ENCODE results near the gene ITGA11. TPM values are rescaled to one million over a fixed set of nuclear protein-coding genes. Genes with fewer than 3 reads are reported as not detected.
A peak's percentile ranks its signal among the peaks of the same experiment; 100 is the strongest.

The ITGA11 gene
- total and polyA plus RNA-seq, 4 experiments from 2014 or later: not detected

DNA sequence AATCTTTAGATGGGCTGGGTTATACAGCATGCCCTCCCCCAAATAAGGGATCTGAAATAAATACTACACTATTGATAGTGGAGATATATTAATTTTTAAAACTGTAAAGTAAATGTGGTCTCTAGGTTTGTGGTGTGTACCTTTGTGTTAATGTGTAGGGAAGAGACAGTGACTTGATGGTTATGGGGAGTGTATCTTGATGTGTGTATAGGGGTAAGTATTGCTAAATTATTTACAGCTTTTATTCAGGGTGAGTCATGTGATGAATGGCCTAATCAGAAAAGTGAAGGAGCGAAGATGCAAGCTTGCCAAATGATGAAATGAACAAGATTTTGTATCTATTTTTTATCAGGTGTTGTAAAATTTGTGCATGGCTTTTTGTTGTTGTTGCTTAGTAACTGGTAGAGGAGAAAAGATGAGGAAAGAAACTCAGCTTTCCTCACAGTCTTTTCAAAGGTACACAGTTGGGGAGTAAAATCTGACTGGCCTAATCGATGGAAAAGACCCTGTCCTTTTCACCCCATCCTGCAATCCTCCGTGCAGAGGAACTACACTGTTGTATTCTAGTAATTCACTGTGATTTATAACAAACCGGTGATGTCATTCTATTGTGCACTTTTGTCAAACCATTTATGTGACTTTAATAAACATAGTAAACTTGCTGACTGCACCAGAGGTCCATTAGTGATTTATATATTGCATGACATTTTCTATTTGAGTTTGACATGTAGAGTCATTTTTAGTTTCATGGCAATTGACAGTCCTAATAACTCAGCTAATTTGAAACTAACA lies 136.8 kb downstream of the ITGA11 start:
- H3K4me1 ChIP-seq (ENCODE audit: insufficient read depth, low read length): peaks cover 36% of the 10 kb centered on the region
- Mint-ChIP-seq H3K9me3 (no peaks in the 10 kb centered on the region), H3K27ac (peak overlapping the region in 6 of 7 donors; percentile 7 to 84 (median 14)), H3K36me3 (peaks cover 10 to 26% of the 10 kb centered on the region in 2 donors), H3K4me1 (peaks cover 27 to 57% (median 34%) of the 10 kb centered on the region in 4 donors), H3K4me3 (peak overlapping the region in 1 of 8 donors; percentile 6), H3K27me3 (no peaks in the 10 kb centered on the region)
- H3K36me3 ChIP-seq (ENCODE audit: insufficient read depth, low read length): peaks cover 13% of the 10 kb centered on the region
- H3K4me3 ChIP-seq (ENCODE audit: low read length in 2 of 2): no peak overlapping the region
- intact Hi-C loops (cut with micrococcal nuclease): no loop called here
- ChIA-PET CTCF (ENCODE audit: partially characterized antibody) (interaction anchor here (1.5 to 2.1 kb wide), 2 partner anchors 9 to 11 kb away, joined by 4 to 9 read pairs; no protein-coding TSS in a partner anchor), POLR2A (ENCODE audit: partially characterized antibody) (interaction anchor here (3.1 kb wide), 1 partner anchor 18 kb away, joined by 22 read pairs; the partner anchor contains the start of gene FEM1B)
- H3K27me3 ChIP-seq (ENCODE audit: insufficient read depth, low read length): no peaks in the 10 kb centered on the region
- no peaks in the 10 kb centered on the region for H3K9me3 ChIP-seq (ENCODE audit: control insufficient read depth in 1 of 2, low read length in 2 of 2)
- H3K27ac ChIP-seq (ENCODE audit: low read depth, low read length): no peak overlapping the region
- DNase-seq: no peak

DNA sequence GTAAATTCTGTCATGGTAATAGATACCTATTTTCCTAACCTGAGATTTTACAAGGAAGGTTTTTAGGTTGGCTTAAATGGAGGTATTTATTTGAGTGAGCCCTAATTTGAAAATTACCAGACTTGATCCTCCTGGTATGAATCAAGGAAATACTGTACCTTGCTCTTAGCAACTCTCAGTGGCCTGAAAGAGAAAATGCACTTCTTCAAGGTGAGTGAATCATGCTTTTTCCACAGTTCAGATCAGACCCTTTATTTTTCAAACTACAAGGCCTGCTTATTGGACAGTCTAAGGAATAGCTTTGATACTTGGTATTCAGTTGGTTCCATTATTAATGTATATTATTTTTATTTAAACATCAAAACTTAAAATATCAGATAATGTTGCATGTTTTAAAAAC lies 139.0 kb downstream of the ITGA11 start:
- H3K4me1 ChIP-seq (ENCODE audit: insufficient read depth, low read length): peaks cover 26% of the 10 kb centered on the region
- no peak overlapping the region for H3K27ac Mint-ChIP-seq
- no peak for DNase-seq
- no peak overlapping the region for H3K4me3 ChIP-seq (ENCODE audit: low read length in 2 of 2)
- no peaks in the 10 kb centered on the region for H3K27me3 Mint-ChIP-seq
- no peaks in the 10 kb centered on the region for H3K9me3 ChIP-seq (ENCODE audit: control insufficient read depth in 1 of 2, low read length in 2 of 2)
- POLR2A ChIA-PET (ENCODE audit: partially characterized antibody): interaction anchor here (1.6 to 3.1 kb wide), 2 partner anchors 15 kb away, joined by 11 to 22 read pairs; partner anchors contain the start of gene FEM1B
- H3K4me3 Mint-ChIP-seq: no peak overlapping the region
- peaks cover 24% of the 10 kb centered on the region for H3K36me3 ChIP-seq (ENCODE audit: insufficient read depth, low read length)
- intact Hi-C loops (cut with micrococcal nuclease): no loop called here
- H3K27me3 ChIP-seq (ENCODE audit: insufficient read depth, low read length): no peaks in the 10 kb centered on the region
- H3K4me1 Mint-ChIP-seq: peaks cover 27 to 57% (median 38%) of the 10 kb centered on the region in 4 donors
- CTCF ChIA-PET (ENCODE audit: partially characterized antibody): no interaction called here
- no peaks in the 10 kb centered on the region for H3K9me3 Mint-ChIP-seq
- peaks cover 20 to 42% of the 10 kb centered on the region in 2 donors for H3K36me3 Mint-ChIP-seq
- no peak overlapping the region for H3K27ac ChIP-seq (ENCODE audit: low read depth, low read length)

DNA sequence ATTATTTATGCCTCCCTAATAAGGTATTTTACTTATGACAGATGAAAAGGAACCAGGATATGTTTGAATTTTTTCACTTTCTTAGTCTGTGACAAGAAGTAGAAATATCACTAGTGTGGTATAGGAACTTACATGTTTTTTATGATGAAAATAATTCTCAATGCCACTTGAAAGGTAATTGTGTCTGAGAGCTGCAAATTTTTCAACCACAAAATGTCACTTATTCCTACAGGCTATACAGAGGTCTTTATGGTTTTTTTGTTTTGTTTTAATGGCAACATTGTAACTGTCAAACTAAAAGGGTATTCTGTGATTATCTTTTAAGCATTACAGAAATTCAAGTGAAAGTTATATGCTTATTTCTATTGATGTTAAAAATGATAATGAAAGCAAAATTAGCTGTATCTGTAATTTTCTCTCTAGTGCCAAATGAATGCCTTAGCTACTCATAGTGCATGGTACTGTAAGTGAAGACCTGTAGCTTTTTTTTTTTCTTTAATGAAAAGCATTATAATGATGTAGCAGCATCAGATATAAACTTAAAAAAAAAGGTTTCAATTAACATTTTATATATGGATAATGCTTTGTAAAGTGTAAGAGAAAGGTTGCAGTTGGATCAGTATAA lies 139.7 kb downstream of the ITGA11 start:
- peaks cover 20 to 45% of the 10 kb centered on the region in 2 donors for H3K36me3 Mint-ChIP-seq
- no peaks in the 10 kb centered on the region for H3K27me3 ChIP-seq (ENCODE audit: insufficient read depth, low read length)
- no peak for DNase-seq
- H3K9me3 Mint-ChIP-seq: no peaks in the 10 kb centered on the region
- peak overlapping the region in 2 of 7 donors; percentile 29 for H3K27ac Mint-ChIP-seq
- no peaks in the 10 kb centered on the region for H3K9me3 ChIP-seq (ENCODE audit: control insufficient read depth in 1 of 2, low read length in 2 of 2)
- no peak overlapping the region for H3K27ac ChIP-seq (ENCODE audit: low read depth, low read length)
- H3K27me3 Mint-ChIP-seq: no peaks in the 10 kb centered on the region
- H3K4me1 Mint-ChIP-seq: peaks cover 30 to 61% (median 40%) of the 10 kb centered on the region in 4 donors
- H3K36me3 ChIP-seq (ENCODE audit: insufficient read depth, low read length): peaks cover 24% of the 10 kb centered on the region
- H3K4me1 ChIP-seq (ENCODE audit: insufficient read depth, low read length): peaks cover 31% of the 10 kb centered on the region
- ChIA-PET POLR2A (ENCODE audit: partially characterized antibody) (interaction anchor here (1.3 to 1.6 kb wide), 2 partner anchors 10 to 15 kb away, joined by 3 to 11 read pairs; partner anchors contain the start of gene FEM1B), CTCF (ENCODE audit: partially characterized antibody) (interaction anchor here (1.3 to 1.5 kb wide), 2 partner anchors 14 kb away, joined by 4 to 6 read pairs; partner anchors contain the start of gene FEM1B)
- no peak overlapping the region for H3K4me3 ChIP-seq (ENCODE audit: low read length in 2 of 2)
- intact Hi-C loops (cut with micrococcal nuclease): no loop called here
- no peak overlapping the region for H3K4me3 Mint-ChIP-seq

DNA sequence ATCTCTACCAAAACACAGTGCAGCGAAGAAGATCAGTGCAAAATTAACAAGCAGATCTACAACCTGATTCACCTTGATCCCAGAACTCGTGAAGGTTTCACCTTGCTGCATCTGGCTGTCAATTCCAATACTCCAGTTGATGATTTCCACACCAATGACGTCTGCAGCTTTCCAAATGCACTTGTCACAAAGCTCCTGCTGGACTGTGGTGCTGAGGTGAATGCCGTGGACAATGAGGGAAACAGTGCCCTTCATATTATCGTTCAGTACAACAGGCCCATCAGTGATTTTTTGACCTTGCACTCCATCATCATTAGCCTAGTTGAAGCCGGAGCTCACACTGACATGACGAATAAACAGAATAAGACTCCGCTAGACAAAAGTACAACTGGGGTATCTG lies 141.2 kb downstream of the ITGA11 start:
- ChIA-PET CTCF (ENCODE audit: partially characterized antibody) (interaction anchor here (1.0 to 1.5 kb wide), 2 partner anchors 16 to 38 kb away, joined by 3 to 6 read pairs; no protein-coding TSS in a partner anchor), POLR2A (ENCODE audit: partially characterized antibody) (no interaction called here)
- no peak overlapping the region for H3K27ac Mint-ChIP-seq

DNA sequence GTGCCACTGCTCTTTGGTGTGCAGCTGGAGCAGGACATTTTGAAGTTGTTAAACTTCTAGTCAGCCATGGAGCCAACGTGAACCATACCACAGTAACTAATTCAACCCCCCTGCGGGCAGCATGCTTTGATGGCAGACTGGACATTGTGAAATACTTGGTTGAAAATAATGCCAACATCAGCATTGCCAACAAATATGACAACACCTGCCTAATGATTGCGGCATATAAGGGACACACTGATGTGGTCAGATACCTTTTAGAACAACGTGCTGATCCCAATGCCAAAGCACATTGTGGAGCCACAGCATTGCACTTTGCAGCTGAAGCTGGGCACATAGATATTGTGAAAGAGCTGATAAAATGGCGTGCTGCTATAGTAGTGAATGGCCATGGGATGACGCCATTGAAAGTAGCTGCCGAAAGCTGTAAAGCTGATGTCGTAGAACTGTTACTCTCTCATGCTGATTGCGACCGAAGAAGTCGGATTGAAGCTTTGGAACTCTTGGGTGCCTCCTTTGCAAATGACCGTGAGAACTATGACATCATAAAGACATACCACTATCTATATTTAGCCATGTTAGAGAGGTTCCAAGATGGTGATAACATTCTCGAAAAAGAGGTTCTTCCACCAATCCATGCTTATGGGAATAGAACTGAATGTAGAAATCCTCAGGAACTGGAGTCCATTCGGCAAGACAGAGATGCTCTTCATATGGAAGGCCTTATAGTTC lies 142.2 kb downstream of the ITGA11 start:
- Histone ChIP-seq H3K4me3 (ENCODE audit: low read length in 2 of 2) (no peak overlapping the region), H3K9me3 (ENCODE audit: control insufficient read depth in 1 of 2, low read length in 2 of 2) (no peaks in the 10 kb centered on the region), H3K27me3 (ENCODE audit: insufficient read depth, low read length) (no peaks in the 10 kb centered on the region), H3K27ac (ENCODE audit: low read depth, low read length) (no peak overlapping the region), H3K4me1 (ENCODE audit: insufficient read depth, low read length) (peaks cover 46% of the 10 kb centered on the region), H3K36me3 (ENCODE audit: insufficient read depth, low read length) (peaks cover 28% of the 10 kb centered on the region)
- H3K4me1 Mint-ChIP-seq: peaks cover 43 to 83% (median 58%) of the 10 kb centered on the region in 4 donors
- intact Hi-C loops (cut with micrococcal nuclease): no loop called here
- H3K27ac Mint-ChIP-seq: peak overlapping the region in 2 of 7 donors; percentile 16 to 24
- no peak for DNase-seq
- H3K36me3 Mint-ChIP-seq: peaks cover 34 to 61% of the 10 kb centered on the region in 2 donors
- H3K9me3 Mint-ChIP-seq: no peaks in the 10 kb centered on the region
- no peaks in the 10 kb centered on the region for H3K27me3 Mint-ChIP-seq
- POLR2A ChIA-PET (ENCODE audit: partially characterized antibody): interaction anchor here (1.0 to 3.6 kb wide), 2 partner anchors 9 to 12 kb away, joined by 4 to 12 read pairs; partner anchors contain the start of gene FEM1B
- CTCF ChIA-PET (ENCODE audit: partially characterized antibody): interaction anchor here (1.1 to 1.6 kb wide), 4 partner anchors 10 to 36 kb away, joined by 3 to 10 read pairs (median 4); no protein-coding TSS in a partner anchor
- H3K4me3 Mint-ChIP-seq: peak overlapping the region in 1 of 8 donors; percentile 12

More for the DNA sequence above, 141.2 kb downstream of the ITGA11 start:
- Histone ChIP-seq H3K36me3 (ENCODE audit: insufficient read depth, low read length) (peaks cover 24% of the 10 kb centered on the region), H3K4me1 (ENCODE audit: insufficient read depth, low read length) (peaks cover 37% of the 10 kb centered on the region), H3K4me3 (ENCODE audit: low read length in 2 of 2) (no peak overlapping the region), H3K9me3 (ENCODE audit: control insufficient read depth in 1 of 2, low read length in 2 of 2) (no peaks in the 10 kb centered on the region), H3K27me3 (ENCODE audit: insufficient read depth, low read length) (no peaks in the 10 kb centered on the region), H3K27ac (ENCODE audit: low read depth, low read length) (no peak overlapping the region)
- H3K36me3 Mint-ChIP-seq: peaks cover 25 to 52% of the 10 kb centered on the region in 2 donors
- H3K27me3 Mint-ChIP-seq: no peaks in the 10 kb centered on the region
- intact Hi-C loops (cut with micrococcal nuclease): no loop called here
- no peak for DNase-seq
- H3K9me3 Mint-ChIP-seq: no peaks in the 10 kb centered on the region
- peaks cover 37 to 75% (median 50%) of the 10 kb centered on the region in 4 donors for H3K4me1 Mint-ChIP-seq
- no peak overlapping the region for H3K4me3 Mint-ChIP-seq

DNA sequence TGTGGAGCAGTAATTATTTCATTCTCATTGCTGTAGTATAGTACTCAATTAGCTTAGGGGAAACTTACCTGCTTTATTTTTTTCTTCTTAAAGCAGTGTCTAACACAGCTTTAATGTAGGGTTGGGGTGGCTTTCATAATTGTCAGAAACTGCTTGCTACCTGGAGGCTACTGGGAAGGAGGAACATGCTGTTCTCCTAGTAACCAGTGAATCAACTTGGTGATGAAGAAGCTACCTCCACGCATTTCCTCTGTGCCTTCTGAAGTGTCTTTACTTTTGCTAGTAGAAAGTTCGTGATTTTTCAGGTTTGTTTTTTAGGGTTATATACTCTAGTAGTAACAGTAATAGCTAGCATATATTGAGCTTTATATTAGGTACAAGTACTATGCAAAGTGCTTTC lies 142.9 kb downstream of the ITGA11 start:
- intact Hi-C loops (cut with micrococcal nuclease): no loop called here
- H3K4me3 ChIP-seq (ENCODE audit: low read length in 2 of 2): no peak overlapping the region
- H3K27ac ChIP-seq (ENCODE audit: low read depth, low read length): no peak overlapping the region
- H3K27me3 Mint-ChIP-seq: no peaks in the 10 kb centered on the region
- no peaks in the 10 kb centered on the region for H3K9me3 Mint-ChIP-seq
- no peaks in the 10 kb centered on the region for H3K9me3 ChIP-seq (ENCODE audit: control insufficient read depth in 1 of 2, low read length in 2 of 2)
- H3K4me1 Mint-ChIP-seq: peaks cover 47 to 79% (median 62%) of the 10 kb centered on the region in 4 donors
- peaks cover 52% of the 10 kb centered on the region for H3K4me1 ChIP-seq (ENCODE audit: insufficient read depth, low read length)
- H3K4me3 Mint-ChIP-seq: peak overlapping the region in 1 of 8 donors; percentile 12
- H3K36me3 Mint-ChIP-seq: peaks cover 38 to 66% of the 10 kb centered on the region in 2 donors
- H3K27me3 ChIP-seq (ENCODE audit: insufficient read depth, low read length): no peaks in the 10 kb centered on the region
- CTCF ChIA-PET (ENCODE audit: partially characterized antibody): interaction anchor here (1.1 to 1.6 kb wide), 4 partner anchors 11 to 36 kb away, joined by 3 to 10 read pairs (median 4); no protein-coding TSS in a partner anchor
- H3K36me3 ChIP-seq (ENCODE audit: insufficient read depth, low read length): peaks cover 31% of the 10 kb centered on the region
- H3K27ac Mint-ChIP-seq: no peak overlapping the region
- no peak for DNase-seq
- POLR2A ChIA-PET (ENCODE audit: partially characterized antibody): interaction anchor here (3.6 kb wide), 1 partner anchor 11 kb away, joined by 12 read pairs; the partner anchor contains the start of gene FEM1B
